Erythroblast (primary cell): ENCODE measurements around the gene DENND2A.

ENCODE experiments used
- GATA1 ChIP-seq: IDR thresholded peaks from 2 replicates; pipeline ENCODE4 v1.6.1; 2011; ENCODE audit warnings: low read depth, mild to moderate bottlenecking, control low read depth, low read length, moderate library complexity
- POLR2A ChIP-seq: IDR thresholded peaks from 2 replicates; pipeline ENCODE4 v1.6.1; 2011; ENCODE audit warnings: mild to moderate bottlenecking, low read length

DNA sequence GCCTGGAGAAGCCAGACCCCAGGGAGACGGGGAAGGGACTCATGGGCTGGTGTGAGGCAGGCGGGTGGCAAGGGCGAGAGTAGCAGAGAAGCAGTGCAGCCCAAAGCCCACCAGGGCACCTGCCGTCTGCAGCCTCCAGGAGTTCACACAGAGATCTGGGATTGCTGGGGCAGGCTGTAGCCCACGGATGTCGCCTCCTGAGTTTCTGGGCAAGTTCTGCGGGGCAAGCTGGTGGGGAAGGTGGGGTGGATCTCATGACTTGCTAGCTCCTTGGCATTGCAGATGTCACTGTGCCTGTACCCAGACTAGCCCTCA, 38.2 kb upstream of the DENND2A start:
- TF ChIP-seq POLR2A: no peak
- no peak for TF ChIP-seq GATA1
